AG09309 (cell line): ENCODE results near the gene RNF212.
A peak's percentile ranks its signal among the peaks of the same experiment; 100 is the strongest.

Experiments used
- DNase-seq: peaks from one replicate; pipeline ENCODE4 v3.0.0-alpha.2; 2010; ENCODE audit warnings: low read depth
- H3K4me3 ChIP-seq: 2 replicates; pipeline ENCODE4 v1.5.1; 2011; ENCODE audit warnings: mild to moderate bottlenecking, low read depth, low read length, moderate library complexity; ENCODE audit not compliant: control insufficient read depth
- CTCF ChIP-seq: IDR thresholded peaks from 2 replicates; pipeline ENCODE4 v1.5.1; 2011; ENCODE audit warnings: mild to moderate bottlenecking, low read depth, low read length, inconsistent platforms; ENCODE audit not compliant: insufficient read depth, control insufficient read depth; ENCODE audit errors: missing control alignments

Gene RNF212

GRCh38 chr4:1086011-1086410 lies 27.4 kb downstream of the RNF212 start:
- DNase-seq = no peak

GRCh38 chr4:1085404-1085799 lies 28.0 kb downstream of the RNF212 start:
- TF ChIP-seq CTCF = no peak
- no peak for DNase-seq
- no peak overlapping the region for H3K4me3 ChIP-seq

More at GRCh38 chr4:1086011-1086410, 27.4 kb downstream of the RNF212 start:
- no peak overlapping the region for H3K4me3 ChIP-seq
- TF ChIP-seq CTCF = no peak

- H3K4me3 ChIP-seq = no peak overlapping the region
- TF ChIP-seq CTCF = no peak
- no peak for DNase-seq
These were observed 28.5 kb downstream of the RNF212 start for GRCh38 chr4:1084796-1085403.

GRCh38 chr4:1084394-1084793 lies 29.0 kb downstream of the RNF212 start:
- H3K4me3 ChIP-seq = no peak overlapping the region
- no peak for TF ChIP-seq CTCF
- no peak for DNase-seq

GRCh38 chr4:1082215-1083182 lies 30.9 kb downstream of the RNF212 start:
- H3K4me3 ChIP-seq = no peak overlapping the region
- DNase-seq = peak; percentile 53
- TF ChIP-seq CTCF = no peak

GRCh38 chr4:1081689-1082040 lies 31.7 kb downstream of the RNF212 start:
- DNase-seq = no peak
- no peak overlapping the region for H3K4me3 ChIP-seq

More at GRCh38 chr4:1081689-1082040, 31.7 kb downstream of the RNF212 start:
- TF ChIP-seq CTCF = no peak
